ENCODE measurements around the gene ANKS1B.

- TF ChIP-seq MAX (IDR thresholded peaks at IDR 0.05): no peak
- no peak for TF ChIP-seq CTCF (IDR thresholded peaks at IDR 0.05 in 2 of 3, conservative IDR thresholded peaks at IDR 0.05 in 1 of 3; ENCODE audit: borderline replicate concordance in 1 of 3, insufficient read depth in 1 of 3, low read depth in 2 of 3, low read length in 2 of 3)
- TF ChIP-seq CEBPB (IDR thresholded peaks at IDR 0.05; ENCODE audit: low read depth): no peak
- TF ChIP-seq REST (IDR thresholded peaks at IDR 0.05; ENCODE audit: low read depth): no peak
- no peak for TF ChIP-seq POLR2AphosphoS5 (IDR thresholded peaks at IDR 0.05; ENCODE audit: low read depth, low read length)
- TF ChIP-seq RAD21 (IDR thresholded peaks at IDR 0.05; ENCODE audit: low read depth): no peak
These were observed 478.9 kb downstream of the ANKS1B start for GRCh38 chr12:99505805-99506204.

Data from HCT116 (cell line).